ENCODE results near the gene APOBEC3A. TPM values are rescaled to one million over a fixed set of nuclear protein-coding genes. Genes with fewer than 3 reads are reported as not detected.
"Not testable (repeated sequence)": the region's sequence is repeated elsewhere in the genome, so short reads cannot be mapped to it uniquely, and the experiment has no call there.

Gene APOBEC3A
- total RNA-seq, 2 donors from 2014 or later = not detected

GRCh38 chr22:38997518-38997917 is 40.1 kb downstream of the APOBEC3A start:
- no peak overlapping the region for H3K4me3 ChIP-seq

GRCh38 chr22:39003165-39003638 is 45.8 kb downstream of the APOBEC3A start:
- H3K27ac ChIP-seq = peak overlapping the region in 1 of 4 donors; percentile 34
- peak; percentile 83 to 88 (median 88) for DNase-seq

More at GRCh38 chr22:38997518-38997917, 40.1 kb downstream of the APOBEC3A start:
- Histone ChIP-seq H3K4me1 (peaks cover 13% of the 10 kb centered on the region), H3K36me3 (replicated peaks in 1 of 2; ENCODE audit: insufficient read depth in 1 of 2, low read depth in 2 of 2) (no peaks in the 10 kb centered on the region), H3K27ac (no peak overlapping the region), H3K27me3 (no peaks in the 10 kb centered on the region), H3K9me3 (no peaks in the 10 kb centered on the region)
- DNase-seq (no peak), ATAC-seq (no peak)
- no peak for TF ChIP-seq CTCF (IDR thresholded peaks at IDR 0.05)
- no peak for TF ChIP-seq POLR2A (IDR thresholded peaks at IDR 0.05)
- 73 to 84% methylated on average over 3 of the region's 3 CpGs for WGBS, 2 donors
- intact Hi-C loops (cut with DNase I) = no loop called here

GRCh38 chr22:39007177-39007576 is 49.8 kb downstream of the APOBEC3A start:
- Histone ChIP-seq H3K36me3 (replicated peaks in 1 of 2; ENCODE audit: insufficient read depth in 1 of 2, low read depth in 2 of 2) (no peaks in the 10 kb centered on the region), H3K9me3 (no peaks in the 10 kb centered on the region), H3K27me3 (no peaks in the 10 kb centered on the region), H3K4me1 (peaks cover 7% of the 10 kb centered on the region), H3K27ac (no peak overlapping the region), H3K4me3 (no peak overlapping the region)
- TF ChIP-seq CTCF (IDR thresholded peaks at IDR 0.05) (no peak), POLR2A (IDR thresholded peaks at IDR 0.05) (no peak)
- no peak for ATAC-seq
- no peak for DNase-seq
- intact Hi-C loops (cut with DNase I) = no loop called here
- WGBS, 2 donors = 90 to 100% methylated on average over 5 of the region's 5 CpGs

More at GRCh38 chr22:39003165-39003638, 45.8 kb downstream of the APOBEC3A start:
- WGBS, 2 donors = 11 to 14% methylated on average over 7 of the region's 7 CpGs
- H3K4me3 ChIP-seq = no peak overlapping the region
- TF ChIP-seq CTCF (IDR thresholded peaks at IDR 0.05) (peak; percentile 65 to 93 (median 86)), POLR2A (IDR thresholded peaks at IDR 0.05) (no peak)
- peaks cover 7% of the 10 kb centered on the region for H3K4me1 ChIP-seq
- H3K9me3 ChIP-seq = no peaks in the 10 kb centered on the region
- peak; percentile 95 for ATAC-seq
- H3K36me3 ChIP-seq (replicated peaks in 1 of 2; ENCODE audit: insufficient read depth in 1 of 2, low read depth in 2 of 2) = no peaks in the 10 kb centered on the region
- intact Hi-C loops (cut with DNase I) = no loop called here
- no peaks in the 10 kb centered on the region for H3K27me3 ChIP-seq

GRCh38 chr22:39008271-39008850 is 51.0 kb downstream of the APOBEC3A start:
- ATAC-seq; intact Hi-C loops (cut with DNase I): not testable (repeated sequence)

GRCh38 chr22:39010946-39011345 is 53.5 kb downstream of the APOBEC3A start:
- Histone ChIP-seq H3K27ac (no peak overlapping the region), H3K9me3 (no peaks in the 10 kb centered on the region), H3K27me3 (no peaks in the 10 kb centered on the region), H3K36me3 (replicated peaks in 1 of 2; ENCODE audit: insufficient read depth in 1 of 2, low read depth in 2 of 2) (no peaks in the 10 kb centered on the region), H3K4me1 (peaks cover 6% of the 10 kb centered on the region), H3K4me3 (no peak overlapping the region)
- TF ChIP-seq POLR2A (IDR thresholded peaks at IDR 0.05) = no peak
- TF ChIP-seq CTCF (IDR thresholded peaks at IDR 0.05) = no peak
- no peak for ATAC-seq
- no peak for DNase-seq
- intact Hi-C loops (cut with DNase I) = no loop called here
- 78 to 80% methylated on average over 15 of the region's 15 CpGs for WGBS, 2 donors

More at GRCh38 chr22:39008271-39008850, 51.0 kb downstream of the APOBEC3A start:
- H3K4me1 ChIP-seq; H3K4me3 ChIP-seq; H3K9me3 ChIP-seq; H3K27ac ChIP-seq; DNase-seq; H3K27me3 ChIP-seq; H3K36me3 ChIP-seq (replicated peaks in 1 of 2; ENCODE audit: insufficient read depth in 1 of 2, low read depth in 2 of 2): not testable (repeated sequence)
- 84 to 86% methylated on average over 7 to 8 of the region's 8 CpGs for WGBS, 2 donors

Other genes starting within 250 kb of the APOBEC3A start
- 100 to 1,000 TPM; 143 to 166 TPM for gene SUN2, start 201.6 kb upstream of the APOBEC3A start, total RNA-seq
- 10 to 100 TPM; 11.4 to 13.8 TPM for gene DNAL4, start 163.5 kb upstream of the APOBEC3A start, total RNA-seq
- 10 to 100 TPM in 1 of 2 donors, 1 to 10 TPM in 1; 6.0 to 10.5 TPM for gene NPTXR, start 113.6 kb upstream of the APOBEC3A start, total RNA-seq
- gene CBX6, start 85.4 kb upstream of the APOBEC3A start, total RNA-seq = 10 to 100 TPM; 32.7 to 45.2 TPM
- gene APOBEC3B, start 24.7 kb downstream of the APOBEC3A start, total RNA-seq = 1 to 10 TPM in 1 of 2 donors, not detected in 1; 2.1 TPM
- 1 to 10 TPM; 2.6 to 6.7 TPM for gene APOBEC3C, start 56.6 kb downstream of the APOBEC3A start, total RNA-seq
- gene APOBEC3D, start 63.5 kb downstream of the APOBEC3A start, total RNA-seq = not detected
- under 1 TPM; 0.52 to 0.99 TPM for gene APOBEC3F, start 83.3 kb downstream of the APOBEC3A start, total RNA-seq
- gene APOBEC3G, start 119.7 kb downstream of the APOBEC3A start, total RNA-seq = 1 to 10 TPM; 5.4 to 6.3 TPM
- gene APOBEC3H, start 139.6 kb downstream of the APOBEC3A start, total RNA-seq = not detected
- gene CBX7, start 195.1 kb downstream of the APOBEC3A start, total RNA-seq = 10 to 100 TPM; 38.1 to 41.2 TPM